CD14-positive monocyte (primary cell): ENCODE results near the gene RASD1. TPM values are rescaled to one million over a fixed set of nuclear protein-coding genes. Genes with fewer than 3 reads are reported as not detected.

Experiments
- DNase-seq, 3 donors: peaks; one replicate each; pipeline ENCODE4 v3.0.0-alpha.2; 2011 to 2022
- H2AFZ ChIP-seq: 2 replicates; pipeline ENCODE4 v1.6.0; 2012; ENCODE audit warnings: mild to moderate bottlenecking, low read depth, low read length, inconsistent platforms; ENCODE audit not compliant: insufficient read depth, poor library complexity, severe bottlenecking
- H3K27ac ChIP-seq, 2 donors: 1 replicate in 1 of 2; 2 replicates in 1 of 2; pipeline ENCODE4 v1.5.1; 2012 to 2013; ENCODE audit warnings: low read length in 2 of 2, control low read depth in 1 of 2, inconsistent platforms in 1 of 2, low read depth in 1 of 2, mild to moderate bottlenecking in 1 of 2
- H3K27me3 ChIP-seq, 2 donors: one replicate each; pipeline versions ENCODE4 v1.6.0 to v1.6.1; 2011 to 2013; ENCODE audit warnings: low read length in 2 of 2; ENCODE audit not compliant: control insufficient read depth in 2 of 2, insufficient read depth in 2 of 2
- H3K36me3 ChIP-seq, 2 donors: replicated peaks in 1 of 2; 1 replicate in 1 of 2; 2 replicates in 1 of 2; pipeline versions ENCODE4 v1.5.1 to v1.6.1; 2012 to 2013; ENCODE audit warnings: low read length in 2 of 2, control low read depth in 1 of 2, inconsistent platforms in 1 of 2, mild to moderate bottlenecking in 1 of 2; ENCODE audit not compliant: insufficient read depth in 2 of 2, control insufficient read depth in 1 of 2
- H3K4me1 ChIP-seq, 2 donors: 1 replicate in 1 of 2; 2 replicates in 1 of 2; pipeline versions ENCODE4 v1.5.1 to v1.6.1; 2012 to 2013; ENCODE audit warnings: low read length in 2 of 2, control low read depth in 1 of 2, inconsistent platforms in 1 of 2, mild to moderate bottlenecking in 1 of 2, moderate library complexity in 1 of 2; ENCODE audit not compliant: insufficient read depth in 2 of 2, control insufficient read depth in 1 of 2
- H3K4me2 ChIP-seq: replicated peaks from 2 replicates; pipeline ENCODE3; 2012; ENCODE audit warnings: low read length, moderate library complexity, mild to moderate bottlenecking; ENCODE audit not compliant: poor library complexity, severe bottlenecking; ENCODE audit errors: extremely low read depth
- H3K4me3 ChIP-seq, 3 experiments: fragments of 200-600 bp in 1 of 3; sonication (generic) in 1 of 3; replicated peaks in 1 of 3; 1 replicate in 2 of 3; 2 replicates in 1 of 3; pipeline ENCODE4 v1.5.1; 2011 to 2013; ENCODE audit warnings: low read length in 3 of 3, mild to moderate bottlenecking in 3 of 3, control low read depth in 2 of 3, low read depth in 2 of 3, inconsistent platforms in 1 of 3, moderate library complexity in 1 of 3
- H3K79me2 ChIP-seq: 2 replicates; pipeline ENCODE4 v1.6.0; 2012; ENCODE audit warnings: mild to moderate bottlenecking, control low read depth, inconsistent platforms, low read length, moderate library complexity; ENCODE audit not compliant: insufficient read depth
- H3K9ac ChIP-seq: 2 replicates; pipeline ENCODE4 v1.6.0; 2017; ENCODE audit warnings: low read length, mild to moderate bottlenecking; ENCODE audit not compliant: insufficient read depth, poor library complexity, severe bottlenecking
- H3K9me3 ChIP-seq, 2 donors: replicated peaks in 1 of 2; 1 replicate in 1 of 2; 2 replicates in 1 of 2; pipeline versions ENCODE4 v1.5.1 to v1.6.1; 2012 to 2013; ENCODE audit warnings: low read length in 2 of 2, control low read depth in 1 of 2; ENCODE audit not compliant: control insufficient read depth in 1 of 2, insufficient read depth in 1 of 2
- H4K20me1 ChIP-seq: 2 replicates; pipeline ENCODE4 v1.6.0; 2012; ENCODE audit warnings: mild to moderate bottlenecking, low read length, control low read depth, moderate library complexity; ENCODE audit not compliant: insufficient read depth
- H3K27ac Mint-ChIP-seq, 7 donors: one replicate each; pipeline ENCODE4 v1.8.0; 2020; ENCODE audit warnings: mild to moderate bottlenecking in 7 of 7, mixed read lengths in 7 of 7, moderate library complexity in 6 of 7, inconsistent platforms in 2 of 7
- H3K27me3 Mint-ChIP-seq, 3 donors: one replicate each; pipeline ENCODE4 v1.8.0; 2021 to 2022; ENCODE audit warnings: low read depth in 3 of 3, mild to moderate bottlenecking in 3 of 3, mixed read lengths in 3 of 3, moderate library complexity in 3 of 3, inconsistent platforms in 1 of 3
- H3K36me3 Mint-ChIP-seq, 2 donors: one replicate each; pipeline ENCODE4 v1.8.0; 2020; ENCODE audit warnings: mixed read lengths in 2 of 2, inconsistent platforms in 1 of 2, mild to moderate bottlenecking in 1 of 2
- H3K4me1 Mint-ChIP-seq: one replicate; pipeline ENCODE4 v1.8.0; 2020; ENCODE audit warnings: mild to moderate bottlenecking, mixed read lengths
- H3K4me3 Mint-ChIP-seq, 2 donors: one replicate each; pipeline ENCODE4 v1.8.0; 2020; ENCODE audit warnings: mild to moderate bottlenecking in 2 of 2, mixed read lengths in 2 of 2, moderate library complexity in 1 of 2
- H3K9me3 Mint-ChIP-seq, 7 donors: one replicate each; pipeline ENCODE4 v1.8.0; 2020 to 2022; ENCODE audit warnings: mixed read lengths in 7 of 7, mild to moderate bottlenecking in 6 of 7, moderate library complexity in 6 of 7, inconsistent platforms in 2 of 7
- CTCF ChIP-seq: fragments of 200-600 bp; IDR thresholded peaks from one replicate; pipeline ENCODE4 v1.8.0; 2022; ENCODE audit warnings: antibody characterized with exemption, mild to moderate bottlenecking
- WGBS: methylation state at CpG from one replicate; pipeline ENCODE4 v1.1.5; 2013; ENCODE audit warnings: missing lambda C conversion rate; ENCODE audit not compliant: insufficient coverage; 5-methylcytosine and 5-hydroxymethylcytosine counted together
- intact Hi-C, 2 donors: fragments of 100-400 bp; cut with micrococcal nuclease; formaldehyde crosslinking; loops; one replicate each; pipeline versions ENCODE4 v1.15.0 to v1.15.1; 2023
- polyA plus RNA-seq, 3 donors: library from polyadenylated mRNA; depleted of rRNA in 1 of 3; unstranded in 2 of 3; stranded (reverse) in 1 of 3; fragments of 300-500 nt in 2 of 3; fragments of >200 nt in 1 of 3; fragmentation: Illumina TruSeq in 2 of 3; gene quantifications; 1 replicate in 2 of 3; 2 replicates in 1 of 3; pipeline ENCODE4 v1.2.3, GENCODE V29; 2012 to 2021

RASD1 gene
- polyA plus RNA-seq, 3 donors, result 0.88 to 12.4 (median 1.3) TPM

GRCh38 chr17:17469996-17470395 lies 26.2 kb downstream of the RASD1 start:
- Mint-ChIP-seq H3K27me3 (peaks cover 6 to 10% (median 6%) of the 10 kb centered on the region in 3 donors), H3K4me3 (no peak overlapping the region), H3K4me1 (no peaks in the 10 kb centered on the region), H3K27ac (peak overlapping the region in 1 of 7 donors; percentile 50), H3K36me3 (no peaks in the 10 kb centered on the region), H3K9me3 (peaks cover 0 to 2% (median 0%) of the 10 kb centered on the region in 7 donors)
- Histone ChIP-seq H3K27ac (no peak overlapping the region), H2AFZ (no peak overlapping the region), H3K4me3 (no peak overlapping the region), H3K36me3 (no peaks in the 10 kb centered on the region), H3K27me3 (no peaks in the 10 kb centered on the region), H3K4me1 (no peaks in the 10 kb centered on the region), H3K9ac (no peak overlapping the region), H3K9me3 (no peaks in the 10 kb centered on the region), H4K20me1 (no peaks in the 10 kb centered on the region), H3K4me2 (no peak overlapping the region), H3K79me2 (no peaks in the 10 kb centered on the region)
- 100% methylated on average over 2 of the region's 3 CpGs for WGBS
- DNase-seq, result no peak
- no peak for TF ChIP-seq CTCF
- intact Hi-C loops, result no loop called here

DNA sequence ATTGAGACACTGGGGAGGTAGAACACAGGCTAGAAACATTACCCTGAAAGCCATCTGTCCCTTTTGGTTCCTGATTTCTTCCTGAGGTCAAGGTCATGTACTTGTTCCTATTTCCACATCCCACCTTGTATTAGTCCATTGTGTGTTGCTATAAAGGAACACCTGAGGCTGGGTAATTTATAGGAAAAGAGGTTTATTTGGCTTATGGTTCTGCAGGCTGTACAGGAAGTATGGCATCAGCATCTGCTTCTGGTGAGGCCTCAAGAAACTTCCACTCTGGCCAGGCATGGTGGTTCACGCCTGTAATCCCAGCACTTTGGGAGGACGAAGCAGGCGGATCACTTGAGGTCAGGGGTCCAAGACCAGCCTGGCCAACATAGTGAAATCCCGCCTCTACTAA lies 26.8 kb downstream of the RASD1 start:
- no peaks in the 10 kb centered on the region for H3K36me3 ChIP-seq
- TF ChIP-seq CTCF, result no peak
- Mint-ChIP-seq H3K4me3 (no peak overlapping the region), H3K9me3 (peaks cover 0 to 2% (median 0%) of the 10 kb centered on the region in 7 donors), H3K27ac (peak overlapping the region in 1 of 7 donors; percentile 12), H3K27me3 (peaks cover 6 to 10% (median 6%) of the 10 kb centered on the region in 3 donors), H3K4me1 (no peaks in the 10 kb centered on the region), H3K36me3 (no peaks in the 10 kb centered on the region)
- no peak overlapping the region for H2AFZ ChIP-seq
- no peaks in the 10 kb centered on the region for H3K27me3 ChIP-seq
- H3K9ac ChIP-seq, result no peak overlapping the region
- DNase-seq, result no peak
- no peaks in the 10 kb centered on the region for H3K79me2 ChIP-seq
- H3K4me3 ChIP-seq, result no peak overlapping the region
- no peak overlapping the region for H3K27ac ChIP-seq
- H4K20me1 ChIP-seq, result no peaks in the 10 kb centered on the region
- no peaks in the 10 kb centered on the region for H3K9me3 ChIP-seq
- WGBS, result 98% methylated on average over 4 of the region's 4 CpGs
- H3K4me2 ChIP-seq, result no peak overlapping the region
- intact Hi-C loops, result no loop called here
- no peaks in the 10 kb centered on the region for H3K4me1 ChIP-seq
